A549 (cell line): ENCODE measurements around the gene PTPRN2. TPM values are rescaled to one million over a fixed set of nuclear protein-coding genes. Genes with fewer than 3 reads are reported as not detected.

ENCODE experiments used
- ATAC-seq, 2 experiments: fragments of 200-7000 bp in 1 of 2; fragments of >200 bp in 1 of 2; cut with Nextera tagmentation in 1 of 2; cut with Tn5 transposase in 1 of 2; 3 replicates each; pipeline versions ENCODE4 v1.8.0 to v1.9.1; 2018 to 2020; ENCODE audit warnings: mild to moderate bottlenecking in 1 of 2, moderate library complexity in 1 of 2
- CTCF ChIA-PET: fragments of 300-600 bp; sonication (Branson Sonifier 250); formaldehyde crosslinking; extraction: SDS; loops from one replicate; lab custom pipeline; 2021; ENCODE audit warnings: antibody characterized with exemption, inconsistent platforms; lab: Yijun Ruan, JAX
- POLR2A ChIA-PET: fragments of 350-600 bp; formaldehyde crosslinking; extraction: SDS; loops from one replicate; lab custom pipeline; 2021; ENCODE audit warnings: antibody characterized with exemption, inconsistent platforms; lab: Yijun Ruan, JAX
- DNase-seq, 2 experiments: peaks; one replicate each; pipeline versions ENCODE4 v3.0.0 to v3.0.0-alpha.2; 2011 to 2016; ENCODE audit warnings: low read depth in 1 of 2, low spot score in 1 of 2
- FAIRE-seq: peaks from 2 replicates; lab custom pipeline; 2011; peaks lifted over from hg19 to GRCh38; lab: Jason Lieb, UNC
- H3K27ac ChIP-seq, 2 experiments: fragments of >200 bp; sonication (Bioruptor Twin); formaldehyde crosslinking; 3 replicates each; pipeline ENCODE4 v1.5.1; 2016 to 2017
- H3K4me1 ChIP-seq: fragments of >200 bp; sonication (Bioruptor Twin); formaldehyde crosslinking; 3 replicates; pipeline ENCODE4 v1.6.1; 2016
- H3K4me2 ChIP-seq: fragments of >200 bp; sonication (Bioruptor Twin); formaldehyde crosslinking; 3 replicates; pipeline ENCODE4 v1.6.1; 2016
- H3K4me3 ChIP-seq: fragments of >200 bp; sonication (Bioruptor Twin); formaldehyde crosslinking; 3 replicates; pipeline ENCODE4 v1.5.1; 2016
- H3K9me3 ChIP-seq: fragments of >200 bp; sonication (Bioruptor Twin); formaldehyde crosslinking; 3 replicates; pipeline ENCODE4 v1.6.1; 2016
- BHLHE40 ChIP-seq: IDR thresholded peaks from 2 replicates; pipeline ENCODE4 v1.6.1; 2012; ENCODE audit warnings: low read depth, low read length, inconsistent platforms
- CHD2 ChIP-seq: fragments of 150-350 bp; IDR thresholded peaks from 2 replicates; pipeline ENCODE4 v1.6.1; 2014; ENCODE audit warnings: low read length; ENCODE audit not compliant: partially characterized antibody
- E2F6 ChIP-seq: IDR thresholded peaks from 2 replicates; pipeline ENCODE4 v1.6.1; 2012; ENCODE audit warnings: low read depth, borderline replicate concordance
- EHMT2 ChIP-seq: fragments of 200-600 bp; sonication (generic); IDR thresholded peaks from 2 replicates; pipeline ENCODE4 v1.6.1; 2016; ENCODE audit warnings: antibody characterized with exemption, low read depth, mild to moderate bottlenecking, moderate library complexity
- ELK1 ChIP-seq: fragments of 150-350 bp; IDR thresholded peaks from 2 replicates; pipeline ENCODE4 v1.6.1; 2014; ENCODE audit warnings: low read depth, mild to moderate bottlenecking, low read length
- FOSB ChIP-seq: fragments of 250-450 bp; sonication (Bioruptor Pico); IDR thresholded peaks from 2 replicates; pipeline ENCODE4 v1.5.0; 2020; ENCODE audit warnings: mild to moderate bottlenecking, moderate library complexity
- FOSL2 ChIP-seq, 2 experiments: fragments of 450-650 bp in 1 of 2; fragments of >200 bp in 1 of 2; sonication (Bioruptor Twin) in 1 of 2; formaldehyde crosslinking; IDR thresholded peaks; 2 replicates each; pipeline versions ENCODE4 v1.5.0 to v1.6.1; 2016 to 2020; ENCODE audit warnings: mild to moderate bottlenecking in 1 of 2, moderate library complexity in 1 of 2
- HES2 ChIP-seq: fragments of >200 bp; sonication (Bioruptor Twin); formaldehyde crosslinking; IDR thresholded peaks from 2 replicates; pipeline ENCODE4 v1.6.1; 2016
- HEYL ChIP-seq: fragments of 250-450 bp; sonication (Bioruptor Pico); IDR thresholded peaks from 2 replicates; pipeline ENCODE4 v1.8.0; 2021; ENCODE audit warnings: mild to moderate bottlenecking, moderate library complexity
- HOXB13 ChIP-seq: fragments of 250-450 bp; sonication (Bioruptor Pico); IDR thresholded peaks from 2 replicates; pipeline ENCODE4 v1.5.0; 2020; ENCODE audit warnings: low read depth, mild to moderate bottlenecking, moderate library complexity
- JUNB ChIP-seq: fragments of >200 bp; sonication (Bioruptor Twin); formaldehyde crosslinking; IDR thresholded peaks from 2 replicates; pipeline ENCODE4 v1.6.1; 2016
- KDM1A ChIP-seq: fragments of 200-600 bp; sonication (generic); IDR thresholded peaks from 2 replicates; pipeline ENCODE4 v1.6.1; 2016; ENCODE audit warnings: low read depth, mild to moderate bottlenecking
- KDM5A ChIP-seq: fragments of 200-600 bp; sonication (generic); IDR thresholded peaks from 2 replicates; pipeline ENCODE4 v1.6.1; 2016; ENCODE audit warnings: antibody characterized with exemption, mild to moderate bottlenecking
- MYC ChIP-seq: IDR thresholded peaks from 2 replicates; pipeline ENCODE4 v1.6.1; 2012; ENCODE audit warnings: mild to moderate bottlenecking, inconsistent platforms, low read length, improper control_type of control experiment, borderline replicate concordance
- NR3C1 ChIP-seq: fragments of >200 bp; sonication (Bioruptor Twin); formaldehyde crosslinking; IDR thresholded peaks from 3 replicates; pipeline ENCODE4 v1.6.1; 2017
- POLR2A ChIP-seq: IDR thresholded peaks from 2 replicates; pipeline ENCODE4 v1.6.1; 2012; ENCODE audit warnings: mild to moderate bottlenecking, low read length
- POLR2AphosphoS2 ChIP-seq: conservative IDR thresholded peaks from 2 replicates; pipeline ENCODE4 v1.6.1; 2012; ENCODE audit warnings: low read length, improper control_type of control experiment, inconsistent platforms
- RARB ChIP-seq: fragments of 250-450 bp; sonication (Bioruptor Pico); IDR thresholded peaks from 2 replicates; pipeline ENCODE4 v1.8.0; 2021; ENCODE audit warnings: mild to moderate bottlenecking, moderate library complexity
- REST ChIP-seq: fragments of 200-600 bp; sonication (generic); IDR thresholded peaks from 2 replicates; pipeline ENCODE4 v1.6.1; 2016; ENCODE audit warnings: antibody characterized with exemption, mild to moderate bottlenecking, moderate library complexity
- TP53 ChIP-seq: fragments of 250-450 bp; sonication (Bioruptor Pico); IDR thresholded peaks from 2 replicates; pipeline ENCODE4 v1.5.0; 2021; ENCODE audit warnings: mild to moderate bottlenecking, moderate library complexity
- USF2 ChIP-seq: fragments of 450-650 bp; IDR thresholded peaks from 2 replicates; pipeline ENCODE4 v1.6.1; 2014; ENCODE audit warnings: antibody characterized with exemption
- ZC3H11A ChIP-seq: fragments of 450-650 bp; IDR thresholded peaks from 2 replicates; pipeline ENCODE4 v1.6.1; 2014; ENCODE audit warnings: antibody characterized with exemption, mild to moderate bottlenecking
- ZNF302 ChIP-seq: fragments of 250-450 bp; sonication (Bioruptor Pico); IDR thresholded peaks from 2 replicates; pipeline ENCODE4 v1.9.0; 2021; ENCODE audit warnings: inconsistent platforms, mild to moderate bottlenecking, moderate library complexity
- WGBS: methylation state at CpG from one replicate; pipeline ENCODE4 v1.1.6; 2017; ENCODE audit errors: missing lambda C conversion rate; 5-methylcytosine and 5-hydroxymethylcytosine counted together
- polyA plus RNA-seq, 4 experiments: library from polyadenylated mRNA; depleted of rRNA in 3 of 4; stranded (reverse); fragments of >200 nt; fragmentation: RNase III in 1 of 4; extraction: RNeasy Plus Mini Kit Qiagen cat#74134 plus additional on column Dnase treatment in 1 of 4; gene quantifications; 2 replicates in 3 of 4; 3 replicates in 1 of 4; pipeline ENCODE4 v1.2.3, GENCODE V29; 2011 to 2017

Gene PTPRN2
- polyA plus RNA-seq, 2 of the 4 experiments (the other 2 are of a cell fraction), result 0.41 to 1.2 TPM

- TF ChIP-seq MYC, result no peak
- no peak for TF ChIP-seq FOSB
- no peak for TF ChIP-seq RARB
- no peak for TF ChIP-seq USF2
- no peak for TF ChIP-seq ELK1
- TF ChIP-seq EHMT2, result no peak
- no peak for TF ChIP-seq ZC3H11A
- TF ChIP-seq POLR2AphosphoS2, result no peak
- TF ChIP-seq FOSL2 (IDR thresholded peaks at IDR 0.05), result no peak
- no peak for TF ChIP-seq FOSL2 (CRISPR knock-in tag; IDR thresholded peaks at IDR 0.05)
- no peak for TF ChIP-seq E2F6
- TF ChIP-seq KDM5A, result no peak
- TF ChIP-seq CHD2, result no peak
- TF ChIP-seq POLR2A, result no peak
- no peak for TF ChIP-seq HOXB13
- no peak for TF ChIP-seq HES2
- no peak for TF ChIP-seq TP53
- TF ChIP-seq NR3C1, result no peak
- no peak for TF ChIP-seq KDM1A
- no peak for TF ChIP-seq JUNB
- TF ChIP-seq BHLHE40, result no peak
- ChIA-PET POLR2A (no interaction called here), CTCF (no interaction called here)
- no peak for DNase-seq
- H3K27ac ChIP-seq, result no peak overlapping the region
- H3K9me3 ChIP-seq, result no peaks in the 10 kb centered on the region
- no peak for FAIRE-seq
- no peaks in the 10 kb centered on the region for H3K4me1 ChIP-seq
- H3K4me3 ChIP-seq, result no peak overlapping the region
- no peak for ATAC-seq
- 0% methylated on average over 1 of the region's 14 CpGs for WGBS
- H3K4me2 ChIP-seq, result no peak overlapping the region
These were observed 877.2 kb downstream of the PTPRN2 start for GRCh38 chr7:157710396-157710795.

- Histone ChIP-seq H3K4me2 (no peak overlapping the region), H3K9me3 (no peaks in the 10 kb centered on the region), H3K4me3 (no peak overlapping the region), H3K4me1 (no peaks in the 10 kb centered on the region), H3K27ac (no peak overlapping the region)
- ChIA-PET POLR2A (no interaction called here), CTCF (interaction anchor here (1.4 kb wide), 1 partner anchor 277 kb away, joined by 4 read pairs; no protein-coding TSS in a partner anchor)
- TF ChIP-seq HES2 (no peak), ZNF302 (CRISPR knock-in tag) (no peak), TP53 (no peak), REST (no peak), HEYL (CRISPR knock-in tag) (no peak)
- 20% methylated on average over 23 of the region's 26 CpGs for WGBS
- FAIRE-seq, result no peak
- DNase-seq, result no peak
- ATAC-seq, result peak in 1 of 2 experiments; percentile 34; a peak in 3 of 6 replicates
These were observed 877.9 kb downstream of the PTPRN2 start for GRCh38 chr7:157709531-157710251.
